ENCODE measurements around the gene ARHGEF28.

The ARHGEF28 gene

DNA sequence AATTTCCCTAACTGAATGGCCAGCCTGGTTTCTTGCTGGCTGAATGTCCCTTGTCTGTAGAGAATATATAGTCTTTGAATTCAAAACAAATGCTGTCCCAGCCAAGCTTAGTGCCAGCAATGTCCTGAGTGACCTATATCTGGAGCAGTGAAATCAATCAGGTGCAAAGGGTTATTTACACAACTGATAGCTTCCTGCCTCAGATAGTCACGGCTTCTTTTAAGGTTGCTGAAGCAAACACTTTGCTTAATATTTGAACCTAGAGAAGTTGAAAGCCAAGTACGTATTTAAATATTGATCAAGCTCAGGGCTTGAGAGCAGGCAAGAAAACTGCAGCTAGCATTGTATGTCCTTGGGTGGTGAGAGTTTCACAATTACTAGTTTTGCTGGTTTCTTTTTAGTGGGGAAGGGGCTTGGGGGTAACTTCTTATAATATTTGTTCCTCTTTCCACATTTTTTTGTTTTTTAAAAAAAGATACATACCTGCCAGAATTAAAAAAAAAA lies 2.0 kb upstream of the ARHGEF28 start:
- peaks cover 10% of the 10 kb centered on the region; the same call in 1 of the 2 replicates for H3K27me3 ChIP-seq (ENCODE audit: control insufficient read depth, insufficient read depth, low read length)
- WGBS (ENCODE audit: insufficient coverage, insufficient read length), result no CpG with 5 or more reads among the region's 2 CpGs
- H3K9me3 ChIP-seq (ENCODE audit: control insufficient read depth, insufficient read depth, low read length), result no peaks in the 10 kb centered on the region
- no peaks in the 10 kb centered on the region for H3K36me3 ChIP-seq (ENCODE audit: control insufficient read depth, insufficient read depth, low read length)
- H3K4me1 ChIP-seq (ENCODE audit: control insufficient read depth, insufficient read depth, low read length), result no peaks in the 10 kb centered on the region; the same call in 1 of the 2 replicates
- H3K27ac ChIP-seq (ENCODE audit: low read length), result no peak overlapping the region
- no peak for DNase-seq (ENCODE audit: low read depth, low spot score)
- H3K4me3 ChIP-seq (ENCODE audit: low read length), result no peak overlapping the region

DNA sequence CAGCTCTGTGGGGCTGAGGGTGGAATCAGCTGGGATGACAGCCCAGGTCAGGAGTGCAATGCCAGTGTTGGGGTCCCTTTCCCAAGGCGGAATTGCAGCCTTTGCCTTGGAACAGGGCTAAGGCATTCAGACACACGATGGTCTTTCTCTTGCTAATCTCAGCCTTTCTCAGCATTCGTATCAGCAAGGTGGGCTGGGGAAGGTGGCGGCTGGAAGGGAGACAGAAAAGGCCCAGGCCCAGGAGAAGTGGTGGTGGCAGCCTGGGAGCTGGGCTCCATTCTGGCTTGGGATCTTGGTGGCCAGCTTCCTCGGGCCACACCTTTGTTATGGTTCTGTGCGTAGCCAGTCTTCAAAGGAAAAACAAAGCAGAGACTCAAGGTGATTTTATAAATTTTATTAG lies 1.1 kb upstream of the ARHGEF28 start:
- no peaks in the 10 kb centered on the region; the same call in 1 of the 2 replicates for H3K4me1 ChIP-seq (ENCODE audit: control insufficient read depth, insufficient read depth, low read length)
- WGBS (ENCODE audit: insufficient coverage, insufficient read length), result no CpG with 5 or more reads among the region's 6 CpGs
- no peaks in the 10 kb centered on the region for H3K9me3 ChIP-seq (ENCODE audit: control insufficient read depth, insufficient read depth, low read length)
- H3K27me3 ChIP-seq (ENCODE audit: control insufficient read depth, insufficient read depth, low read length), result peaks cover 11% of the 10 kb centered on the region; the same call in 1 of the 2 replicates
- no peak for DNase-seq (ENCODE audit: low read depth, low spot score)
- H3K4me3 ChIP-seq (ENCODE audit: low read length), result no peak overlapping the region
- H3K27ac ChIP-seq (ENCODE audit: low read length), result no peak overlapping the region
- no peaks in the 10 kb centered on the region for H3K36me3 ChIP-seq (ENCODE audit: control insufficient read depth, insufficient read depth, low read length)

DNA sequence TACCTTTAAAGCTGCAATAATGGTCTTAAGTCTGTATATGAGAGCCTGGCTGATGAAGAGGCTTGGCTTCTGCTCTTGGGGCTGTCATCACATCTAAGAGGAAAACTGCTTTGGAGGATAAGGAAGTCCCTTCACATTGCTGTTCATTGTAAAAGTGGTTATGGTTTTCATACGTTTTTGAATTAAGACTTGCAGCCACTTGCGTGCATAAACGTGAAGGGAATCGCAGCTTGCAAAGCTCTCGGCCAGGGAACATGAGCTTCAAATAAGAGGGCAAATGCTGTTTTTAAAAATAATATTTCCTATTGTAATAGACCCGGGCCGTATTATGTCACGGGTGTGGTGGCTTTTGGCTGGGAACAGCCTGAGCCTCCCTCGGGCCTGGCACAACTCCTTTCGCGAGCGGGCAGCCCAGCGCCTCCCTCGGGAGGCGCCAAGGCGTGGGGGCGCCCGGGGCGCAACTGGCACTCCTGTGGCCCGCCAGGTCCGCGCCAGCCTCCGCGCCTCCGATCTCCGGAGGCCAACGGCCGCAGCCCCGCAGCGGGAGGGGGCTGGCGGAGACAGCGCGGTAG lies 538 bp upstream of the ARHGEF28 start:
- Histone ChIP-seq H3K36me3 (ENCODE audit: control insufficient read depth, insufficient read depth, low read length) (no peaks in the 10 kb centered on the region), H3K27ac (ENCODE audit: low read length) (no peak overlapping the region), H3K9me3 (ENCODE audit: control insufficient read depth, insufficient read depth, low read length) (no peaks in the 10 kb centered on the region), H3K4me1 (ENCODE audit: control insufficient read depth, insufficient read depth, low read length) (no peaks in the 10 kb centered on the region; the same call in 1 of the 2 replicates), H3K27me3 (ENCODE audit: control insufficient read depth, insufficient read depth, low read length) (peaks cover 11% of the 10 kb centered on the region; the same call in 1 of the 2 replicates), H3K4me3 (ENCODE audit: low read length) (peak overlapping the region; percentile 54; the same call in 1 of the 2 replicates)
- DNase-seq (ENCODE audit: low read depth, low spot score), result no peak
- no CpG with 5 or more reads among the region's 33 CpGs for WGBS (ENCODE audit: insufficient coverage, insufficient read length)

DNA sequence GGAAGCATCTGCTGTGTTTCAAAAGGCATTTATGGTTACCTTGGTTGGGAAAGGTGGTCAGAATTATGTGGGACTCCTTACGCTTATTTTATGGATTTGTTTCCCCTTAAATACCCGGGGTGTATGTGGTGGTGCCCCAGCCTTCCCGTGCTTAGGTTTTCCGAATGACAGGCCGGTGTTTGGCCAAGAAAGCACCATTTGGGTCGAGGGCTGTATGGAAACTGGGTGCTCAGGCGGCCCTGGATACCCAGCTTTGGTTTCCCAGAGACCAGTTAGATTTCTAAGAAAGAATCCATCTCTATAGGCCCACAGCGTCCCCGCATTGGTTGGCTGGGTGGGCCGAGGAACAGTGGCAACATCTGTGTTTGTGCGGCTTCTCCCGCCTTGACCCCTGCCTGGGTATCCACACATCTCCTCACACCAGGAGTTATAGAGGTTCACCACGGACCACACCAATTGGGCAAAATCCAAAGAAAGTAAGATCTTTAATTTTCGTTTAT lies 868 bp downstream of the ARHGEF28 start:
- no peaks in the 10 kb centered on the region for H3K36me3 ChIP-seq (ENCODE audit: control insufficient read depth, insufficient read depth, low read length)
- DNase-seq (ENCODE audit: low read depth, low spot score), result no peak
- no peaks in the 10 kb centered on the region for H3K9me3 ChIP-seq (ENCODE audit: control insufficient read depth, insufficient read depth, low read length)
- H3K4me1 ChIP-seq (ENCODE audit: control insufficient read depth, insufficient read depth, low read length), result no peaks in the 10 kb centered on the region
- no peak overlapping the region for H3K27ac ChIP-seq (ENCODE audit: low read length)
- no CpG with 5 or more reads among the region's 14 CpGs for WGBS (ENCODE audit: insufficient coverage, insufficient read length)
- peaks cover 11% of the 10 kb centered on the region; the same call in 1 of the 2 replicates for H3K27me3 ChIP-seq (ENCODE audit: control insufficient read depth, insufficient read depth, low read length)
- H3K4me3 ChIP-seq (ENCODE audit: low read length), result peak overlapping the region; percentile 54; the same call in 1 of the 2 replicates

DNA sequence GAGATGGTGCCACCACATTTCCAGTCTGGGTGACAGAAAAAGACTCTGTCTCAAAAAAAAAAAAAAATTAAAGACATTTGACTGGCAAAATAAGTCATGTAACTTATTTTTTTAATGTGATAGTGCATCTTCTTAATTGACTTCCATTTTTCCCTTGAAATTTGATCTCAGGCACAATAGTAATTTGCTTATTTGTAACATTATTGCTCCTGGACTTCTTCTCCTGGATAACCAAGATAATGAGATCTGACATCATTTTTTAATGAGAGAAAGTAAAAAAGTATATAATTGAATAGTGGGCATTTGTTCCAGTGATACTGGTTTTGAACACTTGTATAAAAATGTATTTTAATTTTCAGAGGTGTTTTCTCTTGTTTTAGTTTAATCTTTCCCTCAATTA lies 3.5 kb downstream of the ARHGEF28 start:
- H3K4me3 ChIP-seq (ENCODE audit: low read length), result no peak overlapping the region
- H3K27me3 ChIP-seq (ENCODE audit: control insufficient read depth, insufficient read depth, low read length), result peaks cover 11% of the 10 kb centered on the region; the same call in 1 of the 2 replicates
- H3K9me3 ChIP-seq (ENCODE audit: control insufficient read depth, insufficient read depth, low read length), result no peaks in the 10 kb centered on the region
- DNase-seq (ENCODE audit: low read depth, low spot score), result no peak
- H3K36me3 ChIP-seq (ENCODE audit: control insufficient read depth, insufficient read depth, low read length), result no peaks in the 10 kb centered on the region
- H3K27ac ChIP-seq (ENCODE audit: low read length), result no peak overlapping the region
- H3K4me1 ChIP-seq (ENCODE audit: control insufficient read depth, insufficient read depth, low read length), result no peaks in the 10 kb centered on the region

DNA sequence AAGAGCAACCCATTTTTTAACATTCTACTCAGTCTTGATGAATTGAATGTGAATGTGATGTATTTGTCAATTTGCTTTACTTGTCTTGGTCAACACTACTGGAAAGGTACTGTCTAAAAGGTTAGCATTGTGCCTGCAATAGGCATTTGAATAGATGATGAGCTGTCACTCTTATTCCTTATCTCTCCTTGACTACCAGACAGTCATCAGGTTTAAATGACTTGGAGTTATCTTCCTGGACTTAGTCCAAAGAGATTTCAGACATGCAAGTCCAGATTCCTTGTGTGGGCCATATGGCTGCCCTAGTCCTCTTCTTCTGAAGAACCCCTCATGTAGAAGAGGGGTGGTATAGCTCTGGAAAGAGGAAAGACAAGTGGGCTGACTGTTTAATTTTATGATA lies 4.8 kb downstream of the ARHGEF28 start:
- no peaks in the 10 kb centered on the region for H3K36me3 ChIP-seq (ENCODE audit: control insufficient read depth, insufficient read depth, low read length)
- no peak for DNase-seq (ENCODE audit: low read depth, low spot score)
- no peak overlapping the region for H3K4me3 ChIP-seq (ENCODE audit: low read length)
- H3K9me3 ChIP-seq (ENCODE audit: control insufficient read depth, insufficient read depth, low read length), result no peaks in the 10 kb centered on the region
- H3K27me3 ChIP-seq (ENCODE audit: control insufficient read depth, insufficient read depth, low read length), result peaks cover 11% of the 10 kb centered on the region; the same call in 1 of the 2 replicates
- no peaks in the 10 kb centered on the region for H3K4me1 ChIP-seq (ENCODE audit: control insufficient read depth, insufficient read depth, low read length)
- H3K27ac ChIP-seq (ENCODE audit: low read length), result no peak overlapping the region

DNA sequence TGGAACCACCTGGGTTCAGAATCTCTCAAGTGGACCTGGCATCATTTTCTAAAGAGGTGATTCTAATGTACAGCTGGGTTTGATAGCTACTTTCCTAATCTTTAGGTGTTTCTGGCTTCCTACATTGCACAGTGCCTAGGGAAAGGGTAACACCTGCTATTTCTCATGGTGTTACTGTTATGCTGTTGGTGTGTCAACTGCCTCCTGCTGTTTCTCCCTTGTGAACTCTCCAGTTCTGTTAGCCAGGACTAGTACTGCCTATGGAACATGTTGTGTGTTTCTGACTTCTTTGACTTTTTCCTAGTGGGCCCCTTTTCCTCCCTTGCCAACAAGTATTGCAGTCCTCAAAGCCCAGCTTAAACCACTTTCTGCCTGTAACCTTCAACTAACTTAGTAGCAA lies 5.5 kb downstream of the ARHGEF28 start:
- Histone ChIP-seq H3K9me3 (ENCODE audit: control insufficient read depth, insufficient read depth, low read length) (no peaks in the 10 kb centered on the region), H3K27me3 (ENCODE audit: control insufficient read depth, insufficient read depth, low read length) (peaks cover 11% of the 10 kb centered on the region; the same call in 1 of the 2 replicates), H3K4me1 (ENCODE audit: control insufficient read depth, insufficient read depth, low read length) (no peaks in the 10 kb centered on the region), H3K4me3 (ENCODE audit: low read length) (no peak overlapping the region), H3K36me3 (ENCODE audit: control insufficient read depth, insufficient read depth, low read length) (no peaks in the 10 kb centered on the region), H3K27ac (ENCODE audit: low read length) (no peak overlapping the region)
- no peak for DNase-seq (ENCODE audit: low read depth, low spot score)

DNA sequence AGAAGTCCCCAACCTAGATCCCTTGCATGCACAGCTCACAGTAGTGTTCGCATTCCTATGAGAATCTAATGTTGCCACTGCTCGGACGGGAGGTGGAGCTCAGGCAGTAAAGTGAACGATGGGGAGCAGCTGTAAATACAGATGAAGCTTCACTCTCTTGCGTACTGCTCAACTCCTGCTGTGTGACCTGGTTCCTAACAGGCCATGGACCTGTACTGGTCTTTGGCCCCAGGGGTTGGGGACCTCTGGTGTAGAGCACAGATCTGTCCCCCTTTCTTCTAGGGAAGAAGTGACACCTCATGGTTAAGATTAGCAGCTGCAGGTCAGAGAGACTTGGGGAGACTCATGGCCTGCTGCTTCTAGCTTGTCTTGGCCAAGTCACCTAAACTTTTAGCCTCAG lies 7.1 kb downstream of the ARHGEF28 start:
- Histone ChIP-seq H3K36me3 (ENCODE audit: control insufficient read depth, insufficient read depth, low read length) (no peaks in the 10 kb centered on the region), H3K4me1 (ENCODE audit: control insufficient read depth, insufficient read depth, low read length) (no peaks in the 10 kb centered on the region), H3K27ac (ENCODE audit: low read length) (no peak overlapping the region), H3K9me3 (ENCODE audit: control insufficient read depth, insufficient read depth, low read length) (no peaks in the 10 kb centered on the region), H3K4me3 (ENCODE audit: low read length) (no peak overlapping the region), H3K27me3 (ENCODE audit: control insufficient read depth, insufficient read depth, low read length) (peaks cover 2% of the 10 kb centered on the region; the same call in 1 of the 2 replicates)
- DNase-seq (ENCODE audit: low read depth, low spot score), result no peak
- no CpG with 5 or more reads among the region's 5 CpGs for WGBS (ENCODE audit: insufficient coverage, insufficient read length)

DNA sequence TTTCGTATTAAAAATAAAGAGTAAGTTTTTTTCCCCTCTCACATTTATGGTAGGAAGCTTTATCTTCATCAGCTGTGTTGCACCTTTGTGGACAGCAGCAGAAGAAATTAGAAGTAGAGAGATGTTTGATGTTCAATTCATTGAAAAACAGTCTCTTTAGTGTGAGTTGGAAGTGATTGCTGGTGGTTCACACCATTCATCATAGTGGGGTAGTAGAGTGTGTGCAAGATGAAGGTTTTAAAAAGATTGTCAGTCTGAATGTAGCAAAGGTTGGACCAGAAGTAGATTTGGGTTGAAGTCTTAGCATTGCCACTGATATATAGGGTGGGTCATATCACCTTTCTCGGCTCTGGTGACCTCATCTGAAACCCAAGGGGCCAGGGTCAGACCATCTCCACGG lies 10.4 kb downstream of the ARHGEF28 start:
- Histone ChIP-seq H3K4me3 (ENCODE audit: low read length) (no peak overlapping the region), H3K9me3 (ENCODE audit: control insufficient read depth, insufficient read depth, low read length) (no peaks in the 10 kb centered on the region), H3K4me1 (ENCODE audit: control insufficient read depth, insufficient read depth, low read length) (no peaks in the 10 kb centered on the region), H3K27ac (ENCODE audit: low read length) (no peak overlapping the region), H3K36me3 (ENCODE audit: control insufficient read depth, insufficient read depth, low read length) (no peaks in the 10 kb centered on the region), H3K27me3 (ENCODE audit: control insufficient read depth, insufficient read depth, low read length) (no peaks in the 10 kb centered on the region)
- no peak for DNase-seq (ENCODE audit: low read depth, low spot score)
- WGBS (ENCODE audit: insufficient coverage, insufficient read length), result no CpG with 5 or more reads among the region's 3 CpGs

DNA sequence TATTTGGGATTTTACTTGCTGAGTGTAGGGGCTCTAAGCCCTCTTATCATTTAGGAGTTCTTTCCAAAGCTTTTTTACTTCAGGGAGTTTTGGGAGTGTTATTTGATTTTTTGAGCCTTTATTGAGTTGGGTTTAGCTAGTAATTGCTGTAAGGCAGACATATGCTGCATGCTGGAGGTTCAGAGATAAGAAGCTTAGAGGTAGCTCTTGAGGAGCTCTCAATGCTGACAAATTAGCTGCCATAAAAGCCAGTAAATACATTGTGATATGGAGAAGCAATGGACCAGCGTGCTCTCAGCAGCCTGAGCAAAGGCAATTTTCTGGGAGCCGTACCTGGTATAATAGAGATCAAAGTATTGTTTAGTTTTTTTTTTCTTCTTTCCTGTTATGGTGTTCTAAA lies 11.6 kb downstream of the ARHGEF28 start:
- H3K9me3 ChIP-seq (ENCODE audit: control insufficient read depth, insufficient read depth, low read length), result no peaks in the 10 kb centered on the region
- no peaks in the 10 kb centered on the region for H3K27me3 ChIP-seq (ENCODE audit: control insufficient read depth, insufficient read depth, low read length)
- no CpG with 5 or more reads among the region's 2 CpGs for WGBS (ENCODE audit: insufficient coverage, insufficient read length)
- no peak overlapping the region for H3K27ac ChIP-seq (ENCODE audit: low read length)
- no peaks in the 10 kb centered on the region for H3K4me1 ChIP-seq (ENCODE audit: control insufficient read depth, insufficient read depth, low read length)
- no peaks in the 10 kb centered on the region for H3K36me3 ChIP-seq (ENCODE audit: control insufficient read depth, insufficient read depth, low read length)
- DNase-seq (ENCODE audit: low read depth, low spot score), result no peak
- no peak overlapping the region for H3K4me3 ChIP-seq (ENCODE audit: low read length)
